Measurements from ENCODE around the gene ERO1B. TPM values are rescaled to one million over a fixed set of nuclear protein-coding genes. Genes with fewer than 3 reads are reported as not detected.

The ERO1B gene
- total RNA-seq, 1 experiment from 2014 or later = 3.2 TPM

DNA sequence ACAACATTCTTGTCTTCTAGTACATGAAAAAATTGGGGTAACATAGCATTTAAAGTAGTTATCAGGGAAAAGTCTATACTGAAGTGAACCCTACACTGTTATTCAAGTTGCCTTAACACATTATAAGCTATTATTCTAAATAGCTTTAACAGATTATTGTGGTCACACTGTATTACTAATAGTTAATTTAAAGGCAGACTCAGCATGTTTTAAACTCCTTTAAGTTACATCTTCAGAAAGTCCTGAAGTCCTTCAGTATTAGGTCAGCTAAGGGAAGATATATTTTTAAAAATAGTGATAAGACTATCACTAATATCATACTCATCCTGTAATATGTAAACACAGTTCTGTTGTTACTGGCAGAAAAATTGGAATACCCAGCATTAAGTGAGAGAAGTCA is 72.0 kb downstream of the ERO1B start:
- no peak for DNase-seq (ENCODE audit: low spot score)
- Mint-ChIP-seq H3K4me3 (no peak overlapping the region), H3K27ac (no peak overlapping the region), H3K9me3 (no peaks in the 10 kb centered on the region), H3K4me1 (peaks cover 12% of the 10 kb centered on the region), H3K36me3 (peaks cover 3% of the 10 kb centered on the region; the same call in 1 of the 2 replicates), H3K27me3 (ENCODE audit: low read depth) (no peaks in the 10 kb centered on the region)
- ChIA-PET CTCF (no interaction called here), POLR2A (no interaction called here)
- no peak for ATAC-seq
- no peak for TF ChIP-seq ZNF671 (CRISPR knock-in tag; IDR thresholded peaks at IDR 0.05)
- no peak for TF ChIP-seq SMAD3 (CRISPR knock-in tag; IDR thresholded peaks at IDR 0.05; ENCODE audit: borderline replicate concordance)
- no peak for TF ChIP-seq ZNF138 (CRISPR knock-in tag; conservative IDR thresholded peaks at IDR 0.05)
- TF ChIP-seq, protein P1, sequence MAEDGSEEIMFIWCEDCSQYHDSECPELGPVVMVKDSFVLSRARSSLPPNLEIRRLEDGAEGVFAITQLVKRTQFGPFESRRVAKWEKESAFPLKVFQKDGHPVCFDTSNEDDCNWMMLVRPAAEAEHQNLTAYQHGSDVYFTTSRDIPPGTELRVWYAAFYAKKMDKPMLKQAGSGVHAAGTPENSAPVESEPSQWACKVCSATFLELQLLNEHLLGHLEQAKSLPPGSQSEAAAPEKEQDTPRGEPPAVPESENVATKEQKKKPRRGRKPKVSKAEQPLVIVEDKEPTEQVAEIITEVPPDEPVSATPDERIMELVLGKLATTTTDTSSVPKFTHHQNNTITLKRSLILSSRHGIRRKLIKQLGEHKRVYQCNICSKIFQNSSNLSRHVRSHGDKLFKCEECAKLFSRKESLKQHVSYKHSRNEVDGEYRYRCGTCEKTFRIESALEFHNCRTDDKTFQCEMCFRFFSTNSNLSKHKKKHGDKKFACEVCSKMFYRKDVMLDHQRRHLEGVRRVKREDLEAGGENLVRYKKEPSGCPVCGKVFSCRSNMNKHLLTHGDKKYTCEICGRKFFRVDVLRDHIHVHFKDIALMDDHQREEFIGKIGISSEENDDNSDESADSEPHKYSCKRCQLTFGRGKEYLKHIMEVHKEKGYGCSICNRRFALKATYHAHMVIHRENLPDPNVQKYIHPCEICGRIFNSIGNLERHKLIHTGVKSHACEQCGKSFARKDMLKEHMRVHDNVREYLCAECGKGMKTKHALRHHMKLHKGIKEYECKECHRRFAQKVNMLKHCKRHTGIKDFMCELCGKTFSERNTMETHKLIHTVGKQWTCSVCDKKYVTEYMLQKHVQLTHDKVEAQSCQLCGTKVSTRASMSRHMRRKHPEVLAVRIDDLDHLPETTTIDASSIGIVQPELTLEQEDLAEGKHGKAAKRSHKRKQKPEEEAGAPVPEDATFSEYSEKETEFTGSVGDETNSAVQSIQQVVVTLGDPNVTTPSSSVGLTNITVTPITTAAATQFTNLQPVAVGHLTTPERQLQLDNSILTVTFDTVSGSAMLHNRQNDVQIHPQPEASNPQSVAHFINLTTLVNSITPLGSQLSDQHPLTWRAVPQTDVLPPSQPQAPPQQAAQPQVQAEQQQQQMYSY (CRISPR knock-in tag; IDR thresholded peaks at IDR 0.05) = no peak
- no peak for TF ChIP-seq HMGA2 (CRISPR knock-in tag; IDR thresholded peaks at IDR 0.05)
- no peak for TF ChIP-seq CDX4 (CRISPR knock-in tag; IDR thresholded peaks at IDR 0.05; ENCODE audit: borderline replicate concordance)
- TF ChIP-seq SOX15 (CRISPR knock-in tag; IDR thresholded peaks at IDR 0.05) = no peak
- no peak for TF ChIP-seq IRF2 (CRISPR knock-in tag; IDR thresholded peaks at IDR 0.05; ENCODE audit: borderline replicate concordance, low read depth)
- TF ChIP-seq, protein P2, sequence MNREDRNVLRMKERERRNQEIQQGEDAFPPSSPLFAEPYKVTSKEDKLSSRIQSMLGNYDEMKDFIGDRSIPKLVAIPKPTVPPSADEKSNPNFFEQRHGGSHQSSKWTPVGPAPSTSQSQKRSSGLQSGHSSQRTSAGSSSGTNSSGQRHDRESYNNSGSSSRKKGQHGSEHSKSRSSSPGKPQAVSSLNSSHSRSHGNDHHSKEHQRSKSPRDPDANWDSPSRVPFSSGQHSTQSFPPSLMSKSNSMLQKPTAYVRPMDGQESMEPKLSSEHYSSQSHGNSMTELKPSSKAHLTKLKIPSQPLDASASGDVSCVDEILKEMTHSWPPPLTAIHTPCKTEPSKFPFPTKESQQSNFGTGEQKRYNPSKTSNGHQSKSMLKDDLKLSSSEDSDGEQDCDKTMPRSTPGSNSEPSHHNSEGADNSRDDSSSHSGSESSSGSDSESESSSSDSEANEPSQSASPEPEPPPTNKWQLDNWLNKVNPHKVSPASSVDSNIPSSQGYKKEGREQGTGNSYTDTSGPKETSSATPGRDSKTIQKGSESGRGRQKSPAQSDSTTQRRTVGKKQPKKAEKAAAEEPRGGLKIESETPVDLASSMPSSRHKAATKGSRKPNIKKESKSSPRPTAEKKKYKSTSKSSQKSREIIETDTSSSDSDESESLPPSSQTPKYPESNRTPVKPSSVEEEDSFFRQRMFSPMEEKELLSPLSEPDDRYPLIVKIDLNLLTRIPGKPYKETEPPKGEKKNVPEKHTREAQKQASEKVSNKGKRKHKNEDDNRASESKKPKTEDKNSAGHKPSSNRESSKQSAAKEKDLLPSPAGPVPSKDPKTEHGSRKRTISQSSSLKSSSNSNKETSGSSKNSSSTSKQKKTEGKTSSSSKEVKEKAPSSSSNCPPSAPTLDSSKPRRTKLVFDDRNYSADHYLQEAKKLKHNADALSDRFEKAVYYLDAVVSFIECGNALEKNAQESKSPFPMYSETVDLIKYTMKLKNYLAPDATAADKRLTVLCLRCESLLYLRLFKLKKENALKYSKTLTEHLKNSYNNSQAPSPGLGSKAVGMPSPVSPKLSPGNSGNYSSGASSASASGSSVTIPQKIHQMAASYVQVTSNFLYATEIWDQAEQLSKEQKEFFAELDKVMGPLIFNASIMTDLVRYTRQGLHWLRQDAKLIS (CRISPR knock-in tag; IDR thresholded peaks at IDR 0.05; ENCODE audit: borderline replicate concordance) = no peak
- TF ChIP-seq, protein P3, sequence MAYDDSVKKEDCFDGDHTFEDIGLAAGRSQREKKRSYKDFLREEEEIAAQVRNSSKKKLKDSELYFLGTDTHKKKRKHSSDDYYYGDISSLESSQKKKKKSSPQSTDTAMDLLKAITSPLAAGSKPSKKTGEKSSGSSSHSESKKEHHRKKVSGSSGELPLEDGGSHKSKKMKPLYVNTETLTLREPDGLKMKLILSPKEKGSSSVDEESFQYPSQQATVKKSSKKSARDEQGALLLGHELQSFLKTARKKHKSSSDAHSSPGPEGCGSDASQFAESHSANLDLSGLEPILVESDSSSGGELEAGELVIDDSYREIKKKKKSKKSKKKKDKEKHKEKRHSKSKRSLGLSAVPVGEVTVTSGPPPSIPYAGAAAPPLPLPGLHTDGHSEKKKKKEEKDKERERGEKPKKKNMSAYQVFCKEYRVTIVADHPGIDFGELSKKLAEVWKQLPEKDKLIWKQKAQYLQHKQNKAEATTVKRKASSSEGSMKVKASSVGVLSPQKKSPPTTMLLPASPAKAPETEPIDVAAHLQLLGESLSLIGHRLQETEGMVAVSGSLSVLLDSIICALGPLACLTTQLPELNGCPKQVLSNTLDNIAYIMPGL (CRISPR knock-in tag; IDR thresholded peaks at IDR 0.05) = no peak
- TF ChIP-seq ARID4B (CRISPR knock-in tag; IDR thresholded peaks at IDR 0.05; ENCODE audit: borderline replicate concordance) = no peak
- TF ChIP-seq PREB (CRISPR knock-in tag; IDR thresholded peaks at IDR 0.05; ENCODE audit: borderline replicate concordance) = no peak
- TF ChIP-seq GTF2I (CRISPR knock-in tag; conservative IDR thresholded peaks at IDR 0.05) = no peak
- no peak for TF ChIP-seq KAT7 (CRISPR knock-in tag; IDR thresholded peaks at IDR 0.05; ENCODE audit: borderline replicate concordance)
- TF ChIP-seq GRHL2 (CRISPR knock-in tag; IDR thresholded peaks at IDR 0.05; ENCODE audit: insufficient replicate concordance, severe bottlenecking) = no peak

All from WTC11 (cell line).